ENCODE measurements around the gene TAB2.
A peak's percentile ranks its signal among the peaks of the same experiment; 100 is the strongest.
"Not testable (repeated sequence)": the region's sequence is repeated elsewhere in the genome, so short reads cannot be mapped to it uniquely, and the experiment has no call there.

The TAB2 gene

DNA sequence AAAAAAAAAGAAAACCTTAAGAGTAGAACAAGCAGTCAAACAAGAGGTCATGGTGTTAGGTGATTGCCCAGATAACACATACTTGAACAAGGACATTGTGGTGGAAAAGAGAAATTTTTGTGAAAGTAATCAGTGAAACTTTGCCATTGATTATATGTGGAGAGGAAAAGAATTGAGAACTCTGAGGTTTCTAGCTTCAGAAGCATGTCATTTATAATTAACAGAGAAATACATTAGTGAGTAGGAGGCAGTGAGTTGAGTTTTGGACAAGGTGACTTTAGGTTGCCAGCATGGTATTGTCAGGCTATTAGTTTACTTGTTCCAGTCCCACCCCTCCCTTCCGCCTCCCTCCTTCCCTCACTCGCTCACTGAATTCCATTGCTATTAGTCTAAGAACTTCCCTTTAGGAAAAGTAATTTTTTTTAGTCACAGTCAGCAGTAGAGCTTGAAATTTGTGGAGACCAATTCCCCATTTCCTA lies 17.2 kb downstream of the TAB2 start:
- DNase-seq = no peak

DNA sequence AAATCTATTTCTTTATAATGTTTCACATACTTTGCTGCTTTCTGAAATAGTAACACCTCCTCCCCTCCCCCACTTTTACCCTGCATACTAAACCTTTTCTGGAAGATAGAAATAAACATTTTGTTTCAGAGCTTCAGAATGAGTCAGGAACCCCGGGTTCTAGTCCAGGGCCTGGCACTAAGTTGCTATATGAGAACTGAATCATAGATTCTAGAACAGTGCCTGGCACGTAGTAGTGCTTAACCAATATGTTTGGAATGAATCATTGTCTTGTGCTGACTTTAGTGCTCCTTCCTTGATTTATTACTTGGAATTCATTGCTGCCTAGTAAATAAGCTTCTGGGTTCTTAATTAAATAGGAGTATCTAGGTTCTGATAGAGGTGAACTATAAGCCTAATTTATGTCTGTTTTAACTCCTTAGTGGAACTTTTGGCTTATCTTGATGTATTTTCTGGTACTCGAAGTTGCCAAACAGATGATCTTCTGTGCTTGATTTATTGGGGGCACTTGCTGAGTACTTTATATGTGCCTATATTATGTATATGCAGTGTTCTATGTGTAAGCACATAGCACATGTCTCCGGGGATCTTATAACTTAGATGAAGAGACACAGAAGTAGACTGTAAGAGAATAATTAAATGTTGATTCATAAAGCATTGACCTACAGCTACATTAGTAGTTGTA lies 18.6 kb downstream of the TAB2 start:
- DNase-seq = no peak

DNA sequence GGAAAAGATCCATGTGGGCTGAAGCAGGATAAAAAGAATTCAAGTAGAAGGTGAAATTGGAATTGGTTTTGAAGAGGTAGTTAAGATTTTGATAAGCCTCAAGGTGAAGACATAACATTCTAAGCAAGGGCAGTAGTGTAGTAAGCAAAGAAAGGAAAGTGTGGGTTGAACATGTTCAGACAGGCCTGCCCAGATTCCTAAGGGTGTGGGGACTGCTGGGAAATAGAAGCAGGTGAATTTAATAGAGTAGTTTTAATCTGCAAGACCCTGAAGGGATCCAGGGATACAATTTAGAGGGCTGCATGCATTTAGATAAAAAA lies 19.1 kb downstream of the TAB2 start:
- DNase-seq = no peak

DNA sequence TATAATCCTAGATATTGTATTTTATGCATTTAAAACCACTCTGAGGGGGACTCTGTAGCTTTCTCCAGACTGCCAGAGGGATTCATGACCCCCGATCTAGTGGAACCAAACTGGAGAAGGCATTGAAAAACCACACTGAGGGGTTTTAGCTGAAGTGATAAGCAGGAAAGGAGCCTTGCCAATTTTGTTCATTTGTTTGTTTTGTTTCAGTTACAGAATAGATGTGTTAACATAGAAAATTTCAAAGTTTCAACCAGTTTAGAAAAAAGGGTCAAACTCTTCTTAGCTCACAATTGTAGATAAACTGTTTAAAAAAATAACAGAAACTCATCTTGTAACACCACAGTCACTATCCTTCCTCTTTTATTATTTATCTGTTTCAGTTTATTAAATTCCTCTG lies 19.8 kb downstream of the TAB2 start:
- DNase-seq = no peak

DNA sequence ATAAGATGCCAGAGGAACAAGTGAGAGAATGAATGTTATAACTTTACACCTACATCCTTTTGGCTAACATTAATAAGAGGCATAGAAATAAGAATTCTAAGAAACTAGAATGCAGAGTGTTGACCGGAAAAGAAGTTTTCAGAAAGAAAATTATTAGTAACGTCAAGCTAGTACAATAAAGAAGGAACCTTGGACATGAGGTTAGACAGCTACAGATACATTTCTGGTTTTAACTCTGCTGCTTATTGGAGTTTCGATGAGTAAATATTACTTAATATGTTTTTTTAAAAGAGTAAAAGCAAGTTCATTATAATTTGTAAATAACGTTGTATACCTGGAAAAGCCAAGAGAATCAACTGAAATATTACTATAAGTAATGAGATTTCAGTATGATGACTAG lies 22.7 kb downstream of the TAB2 start:
- no peak for DNase-seq

DNA sequence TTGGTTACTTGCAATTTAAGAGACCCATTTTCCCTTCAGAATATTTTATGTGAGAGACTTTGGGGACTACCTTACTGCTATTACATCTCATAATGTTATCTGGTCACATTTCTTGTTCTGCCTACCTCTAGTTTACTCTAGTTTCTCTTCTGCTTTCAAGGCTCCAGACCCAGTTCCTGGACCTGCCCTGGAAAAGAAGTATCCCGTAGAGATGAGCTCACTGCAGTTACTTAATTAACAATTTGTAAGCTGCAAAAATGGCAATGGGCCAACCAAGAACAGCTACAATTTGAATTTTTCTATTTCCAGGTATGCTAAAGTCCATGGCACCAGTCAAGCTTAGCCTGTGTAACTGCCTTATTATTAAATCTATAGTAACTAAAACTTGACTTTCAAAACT lies 25.0 kb downstream of the TAB2 start:
- DNase-seq = peak; percentile 39

DNA sequence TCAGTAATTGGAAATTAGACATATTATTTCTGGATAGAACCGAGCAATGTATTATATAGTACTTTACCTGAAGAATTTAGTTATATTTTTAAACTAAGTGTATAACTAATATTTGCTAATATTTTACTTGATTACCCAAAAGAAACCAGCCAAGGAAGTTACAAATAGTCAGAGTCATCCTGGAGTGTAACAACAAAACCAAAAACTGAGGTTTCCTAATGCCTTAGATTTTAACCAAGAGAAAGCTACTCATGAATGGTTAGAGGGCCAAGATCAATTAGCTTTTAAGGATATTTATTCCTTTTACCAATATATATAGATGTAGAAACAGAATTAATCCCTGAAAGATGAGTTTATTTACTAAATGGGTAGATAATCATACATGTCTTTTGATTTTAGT lies 26.0 kb downstream of the TAB2 start:
- no peak for DNase-seq

DNA sequence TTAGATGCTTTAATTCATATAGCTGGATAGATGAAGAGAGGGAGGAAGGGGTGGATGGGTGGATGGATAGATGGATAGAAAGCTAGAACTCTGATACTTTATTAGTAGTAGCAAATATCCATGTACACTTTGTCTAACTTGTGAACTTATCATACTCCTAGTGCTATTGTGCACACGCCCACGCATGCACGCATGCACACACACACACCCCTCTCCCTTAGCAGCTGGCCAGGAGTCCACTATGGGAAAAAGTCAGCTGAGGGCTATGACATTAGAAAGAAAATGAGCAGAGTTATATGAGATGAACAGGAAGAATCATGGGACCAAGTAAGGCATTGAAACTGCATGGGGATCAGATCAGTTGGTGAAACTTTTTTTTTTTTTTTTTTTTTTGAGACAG lies 28.6 kb downstream of the TAB2 start:
- DNase-seq = no peak

DNA sequence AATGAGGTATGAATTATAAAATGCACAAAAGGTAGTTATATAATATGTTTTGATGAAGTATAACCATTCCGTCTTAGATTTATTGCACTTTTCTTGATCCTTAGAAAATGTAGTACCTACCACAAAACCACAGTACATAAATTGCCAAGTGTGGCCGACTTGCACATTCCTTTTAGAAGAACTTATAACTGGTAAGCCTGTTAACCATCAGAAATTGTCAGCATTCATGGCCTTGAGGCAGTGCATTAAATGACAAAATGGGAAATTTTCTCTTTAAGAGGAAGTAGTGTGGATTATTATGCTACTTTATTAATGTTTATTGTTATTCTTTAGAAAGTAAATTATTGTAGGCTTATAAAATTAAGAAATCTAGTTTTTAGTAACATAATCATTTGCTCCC lies 29.6 kb downstream of the TAB2 start:
- no peak for DNase-seq

DNA sequence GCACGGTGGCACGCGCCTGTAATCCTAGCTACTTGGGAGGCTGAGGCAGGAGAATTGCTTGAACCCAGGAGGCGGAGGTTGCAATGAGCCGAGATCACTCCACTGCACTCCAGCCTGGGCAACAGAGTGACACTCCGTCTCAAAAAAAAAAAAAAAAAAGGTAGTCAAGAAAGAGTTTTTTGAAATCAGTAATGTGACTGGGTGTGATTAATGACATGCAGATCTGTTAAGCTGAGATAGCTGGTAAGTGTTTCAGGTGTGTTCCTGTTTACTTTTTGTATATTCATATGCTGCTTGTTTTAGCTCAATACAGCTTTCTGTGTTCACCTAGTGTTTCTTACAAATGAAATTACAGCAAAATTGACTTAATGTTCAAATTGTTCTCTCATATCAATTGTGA lies 31.8 kb downstream of the TAB2 start:
- not testable (repeated sequence) for DNase-seq

DNA sequence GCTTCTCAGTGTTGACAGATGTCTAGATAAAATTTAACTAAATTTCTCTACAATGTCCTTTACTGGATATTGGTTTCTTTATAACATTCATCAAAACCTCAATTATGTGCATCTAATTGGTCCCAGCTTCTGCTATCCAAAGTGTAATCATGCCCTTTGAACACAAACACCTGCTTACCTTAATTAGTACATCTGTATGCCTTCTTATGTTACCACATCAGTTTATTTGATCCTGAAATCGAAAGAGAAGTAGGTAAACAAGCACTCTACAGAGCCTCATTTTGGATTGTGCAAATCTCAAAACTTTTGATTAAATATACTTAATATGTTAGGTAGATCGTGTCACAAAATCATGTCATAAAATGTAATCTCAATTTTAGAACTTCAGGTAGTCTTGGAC lies 36.5 kb downstream of the TAB2 start:
- DNase-seq = peak; percentile 7

DNA sequence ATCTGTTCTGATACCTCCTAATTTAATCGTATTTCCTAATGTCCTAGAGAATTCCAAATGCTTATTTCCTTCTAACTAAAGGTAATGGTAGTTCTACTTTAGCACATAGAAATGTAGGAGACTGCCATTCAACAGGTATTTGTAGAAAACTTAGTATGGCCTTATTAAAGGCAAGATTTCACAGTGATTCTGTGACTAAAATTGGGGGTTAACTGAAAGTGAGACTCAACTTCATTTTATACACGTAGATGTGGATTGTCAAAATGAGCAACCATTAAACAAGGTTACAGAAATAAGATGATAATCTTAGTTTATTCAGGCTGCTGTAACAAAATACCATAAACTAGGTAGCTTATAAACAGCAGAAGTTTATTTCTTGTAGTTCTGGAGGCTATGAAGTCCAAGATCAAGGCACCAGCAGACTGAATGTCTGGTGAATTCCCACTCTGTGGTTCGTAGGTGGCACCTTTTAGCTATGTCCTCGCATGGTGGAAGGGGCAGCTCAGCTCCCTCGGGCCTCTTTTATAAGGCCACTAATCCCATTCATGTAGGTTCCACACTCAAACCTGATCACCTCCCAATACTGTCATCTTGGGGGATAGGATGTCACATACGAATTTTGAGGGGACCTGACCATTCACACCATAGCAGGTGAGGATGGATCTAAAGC lies 38.7 kb downstream of the TAB2 start:
- no peak for DNase-seq

DNA sequence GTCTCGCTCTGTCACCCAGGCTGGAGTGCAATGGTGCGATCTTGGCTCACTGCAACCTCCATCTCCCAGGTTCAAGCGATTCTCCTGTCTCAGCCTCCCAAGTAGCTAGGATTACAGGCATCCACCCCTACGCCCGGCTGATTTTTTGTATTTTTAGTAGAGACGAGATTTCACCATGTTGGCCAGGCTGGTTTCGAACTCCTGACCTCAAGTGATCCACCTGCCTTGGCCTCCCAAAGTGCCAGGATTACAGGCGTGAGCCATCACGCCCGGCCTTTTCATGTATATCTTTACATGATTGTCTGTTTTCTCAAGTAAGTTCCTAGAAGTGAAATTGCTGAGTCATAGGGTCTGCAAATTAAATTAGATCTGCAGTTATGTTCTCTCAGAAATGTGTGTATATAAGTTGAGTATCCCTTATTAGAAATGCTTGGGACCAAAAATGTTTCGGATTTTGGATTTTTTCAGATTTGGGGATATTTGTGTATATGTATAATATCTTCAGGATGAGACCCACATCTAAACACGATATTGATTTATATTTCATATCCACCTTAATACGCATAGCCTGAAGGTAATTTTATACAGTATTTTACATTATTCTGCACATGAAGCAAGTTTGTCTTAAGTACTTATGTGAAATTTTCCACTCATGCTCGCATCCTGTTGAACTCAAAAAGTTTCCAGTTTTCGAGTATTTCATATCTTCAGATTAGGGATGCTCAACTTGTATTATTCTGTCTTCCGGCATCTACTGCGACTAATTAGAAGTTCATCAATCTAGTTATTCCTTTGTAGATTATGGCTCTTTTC lies 40.4 kb downstream of the TAB2 start:
- no peak for DNase-seq

DNA sequence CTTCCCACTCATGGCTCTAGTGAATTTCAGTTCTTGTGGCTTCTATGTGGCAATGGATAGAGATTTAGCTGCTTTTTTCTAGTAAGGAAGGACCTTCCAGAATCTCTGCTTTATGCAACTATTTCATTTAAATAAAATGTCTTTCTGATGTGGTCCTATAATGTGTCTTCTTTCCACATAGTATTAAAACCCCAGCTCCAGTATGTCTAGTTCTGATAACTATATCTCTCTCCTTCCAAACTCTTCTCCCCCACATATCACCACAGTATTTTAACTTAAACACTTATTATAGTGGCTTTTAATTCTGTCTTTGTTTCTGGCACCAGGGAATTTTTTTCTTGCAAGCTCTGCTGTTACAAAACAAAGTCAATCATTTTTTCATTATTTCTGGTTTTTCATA lies 41.9 kb downstream of the TAB2 start:
- no peak for DNase-seq

DNA sequence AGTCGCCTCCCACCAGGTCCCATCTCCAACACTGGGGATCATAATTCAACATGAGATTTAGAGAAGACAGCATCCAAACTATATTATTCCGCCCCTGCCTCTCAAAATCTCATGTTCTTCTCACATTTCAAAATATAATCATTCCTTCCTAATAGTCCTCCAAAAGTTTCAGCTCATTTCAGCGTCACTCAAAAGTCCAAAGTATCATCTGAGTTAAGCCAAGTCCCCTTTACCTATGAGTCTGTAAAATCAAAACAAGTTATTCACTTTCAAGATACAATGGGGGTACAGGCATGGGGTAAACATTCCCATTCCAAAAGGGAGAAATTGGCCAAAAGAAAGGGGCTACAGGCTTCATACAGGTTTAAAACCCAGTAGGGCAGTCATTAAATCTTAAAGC lies 43.0 kb downstream of the TAB2 start:
- no peak for DNase-seq

DNA sequence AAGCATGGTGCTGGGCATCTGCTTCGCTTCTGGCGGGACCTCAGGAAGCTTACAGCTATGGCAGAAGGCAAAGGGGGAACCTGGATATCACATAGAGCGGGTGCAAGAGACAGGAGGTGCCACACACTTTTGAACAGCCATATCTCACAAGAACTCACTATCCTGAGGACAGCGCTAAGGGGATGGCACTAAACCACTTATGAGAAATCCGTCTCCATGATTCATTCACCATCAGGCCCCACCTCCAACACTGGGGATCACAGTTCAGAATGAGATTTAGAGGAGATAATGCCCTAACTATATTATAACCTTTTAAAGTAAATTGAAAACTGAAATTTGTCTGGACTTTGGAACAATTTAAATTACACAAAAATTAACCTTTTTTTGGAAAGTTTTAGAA lies 44.8 kb downstream of the TAB2 start:
- DNase-seq = no peak

DNA sequence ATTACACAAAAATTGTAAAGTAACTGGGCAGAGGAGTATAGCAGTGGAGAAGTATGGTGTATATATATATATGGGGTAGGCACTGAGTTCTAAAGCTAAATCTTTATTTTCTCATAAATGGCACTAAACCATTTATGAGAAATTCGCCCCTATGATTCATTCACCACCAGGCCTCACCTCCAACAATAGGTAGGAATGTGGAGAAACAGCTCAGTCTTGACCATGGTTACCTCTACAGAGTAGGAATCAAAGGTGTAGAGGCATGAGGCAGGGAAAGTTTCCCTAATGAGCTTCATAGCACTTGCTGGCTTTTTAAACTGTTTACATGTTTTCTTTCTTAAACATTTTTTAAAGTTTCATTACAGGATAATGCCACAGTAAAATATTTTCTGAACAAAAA lies 45.6 kb downstream of the TAB2 start:
- no peak for DNase-seq

DNA sequence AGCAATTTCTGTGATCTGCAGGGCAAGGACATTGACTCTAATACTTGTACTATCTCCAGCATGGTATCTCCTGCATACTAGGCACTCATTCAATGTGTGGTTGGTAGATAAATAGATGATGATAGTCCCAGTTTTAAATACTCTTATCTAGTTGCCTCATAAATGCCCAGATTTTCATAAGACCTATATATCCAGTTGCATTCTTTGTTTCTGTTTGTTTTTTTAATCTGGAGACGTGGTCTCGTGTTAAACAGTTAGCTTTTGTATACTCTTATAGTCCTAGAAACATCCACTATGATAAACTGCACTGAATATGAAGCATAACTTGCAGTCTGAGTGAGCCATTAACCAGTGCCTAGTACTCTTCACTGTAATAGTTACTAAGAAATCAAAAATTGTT lies 47.0 kb downstream of the TAB2 start:
- DNase-seq = no peak

DNA sequence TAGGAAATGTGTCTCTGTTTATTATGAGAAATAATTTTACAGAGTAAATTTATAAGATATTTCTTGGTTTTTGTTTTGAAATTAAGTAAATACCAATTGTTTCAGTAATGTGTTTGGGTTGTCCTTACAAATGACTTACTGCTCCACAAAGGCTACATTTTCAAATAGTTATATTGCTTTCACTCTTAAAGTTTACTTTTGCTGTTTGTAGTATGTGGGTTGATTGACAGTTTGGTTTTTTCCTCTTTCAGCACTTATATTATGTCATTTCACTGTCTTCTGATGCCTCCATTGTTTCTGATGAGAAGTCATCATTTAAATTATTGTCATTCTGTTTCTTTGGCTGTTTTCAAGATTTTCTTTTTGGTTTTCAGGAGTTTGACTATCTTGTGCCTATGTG lies 47.7 kb downstream of the TAB2 start:
- no peak for DNase-seq

DNA sequence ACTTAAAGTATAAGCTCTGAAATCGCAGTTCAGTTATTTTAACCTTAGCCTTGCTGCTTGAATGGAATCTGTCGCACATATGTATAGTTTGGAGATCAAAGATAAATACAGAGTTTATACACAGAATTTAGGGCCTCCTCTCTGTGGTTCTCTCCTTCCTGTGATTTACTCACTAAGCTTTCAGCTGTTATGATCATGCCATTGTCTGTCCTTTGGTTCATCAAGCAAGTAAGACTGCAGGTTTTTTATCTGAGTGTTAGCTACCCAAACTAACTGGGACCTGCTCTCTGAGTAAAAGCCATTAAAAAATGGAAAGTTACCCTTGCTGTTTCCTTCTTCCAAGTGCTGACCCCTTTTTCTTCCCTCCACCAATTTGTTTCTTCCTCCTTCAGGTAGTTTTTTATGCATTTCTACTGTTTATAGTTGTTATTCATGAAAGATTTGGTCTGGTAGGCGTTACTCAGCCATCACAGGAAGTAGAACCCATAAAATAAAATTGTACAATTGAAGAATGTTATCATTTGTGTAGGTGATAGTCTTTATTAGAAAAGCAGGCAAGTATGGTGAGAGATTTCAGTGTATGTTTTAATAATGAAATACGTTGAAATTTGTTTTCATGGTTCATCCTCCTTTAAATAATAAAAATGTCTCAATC lies 48.9 kb downstream of the TAB2 start:
- DNase-seq = no peak

DNA sequence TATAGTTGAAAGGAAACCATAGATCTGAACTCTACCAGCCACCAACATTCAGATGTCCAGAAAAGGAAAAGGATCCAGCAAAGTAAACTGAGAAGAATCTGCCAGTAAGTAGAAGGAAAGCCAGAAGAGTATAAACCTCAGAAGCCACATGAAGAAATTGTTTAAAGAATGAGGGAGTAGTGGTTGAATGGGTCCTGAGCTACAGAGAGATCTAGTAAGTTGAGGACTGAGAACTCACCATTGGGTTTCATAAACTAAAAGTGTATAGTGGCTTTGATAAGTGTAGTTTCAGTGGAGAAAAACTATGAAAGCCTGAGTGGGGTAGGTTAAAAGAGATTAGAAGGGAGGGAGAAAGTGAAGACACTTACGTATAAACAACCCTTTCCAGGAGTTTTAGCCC lies 50.6 kb downstream of the TAB2 start:
- DNase-seq = no peak

DNA sequence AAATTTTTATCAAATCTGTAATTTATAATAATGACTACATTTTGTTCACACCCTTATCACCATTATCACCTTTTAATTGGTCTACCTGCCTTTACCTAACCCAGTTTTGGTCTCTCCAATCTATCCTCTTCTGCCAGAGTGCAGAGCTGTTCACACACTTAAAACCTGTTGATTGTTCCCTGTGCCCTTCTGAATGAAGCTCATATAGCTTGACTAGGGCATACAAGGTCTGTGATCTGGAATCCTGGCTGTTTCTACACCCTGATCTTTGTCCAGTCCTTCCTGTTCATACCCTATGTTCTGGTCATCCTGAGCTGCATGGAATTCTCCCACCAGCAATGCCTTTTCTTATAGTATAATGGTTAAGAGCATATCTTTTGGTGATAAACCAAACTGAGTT lies 53.6 kb downstream of the TAB2 start:
- no peak for DNase-seq

DNA sequence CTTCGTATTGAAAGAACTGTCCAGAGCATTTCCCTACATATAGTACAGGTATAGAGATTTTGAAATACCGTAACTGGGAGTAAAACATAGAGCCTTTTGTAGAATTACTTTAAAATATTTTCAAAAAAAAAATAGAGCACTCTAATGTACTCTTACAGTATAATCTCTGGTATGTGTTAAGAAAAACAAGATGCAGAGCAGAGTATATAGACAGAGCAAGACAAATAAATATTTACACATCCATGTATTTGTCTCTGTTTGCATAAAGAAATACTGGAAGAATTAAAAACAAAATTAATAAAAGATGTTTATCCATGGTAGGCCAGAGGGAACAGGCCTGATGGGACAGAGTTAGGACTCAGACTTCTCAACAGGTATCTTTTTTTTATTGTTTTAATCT lies 54.5 kb downstream of the TAB2 start:
- DNase-seq = no peak

DNA sequence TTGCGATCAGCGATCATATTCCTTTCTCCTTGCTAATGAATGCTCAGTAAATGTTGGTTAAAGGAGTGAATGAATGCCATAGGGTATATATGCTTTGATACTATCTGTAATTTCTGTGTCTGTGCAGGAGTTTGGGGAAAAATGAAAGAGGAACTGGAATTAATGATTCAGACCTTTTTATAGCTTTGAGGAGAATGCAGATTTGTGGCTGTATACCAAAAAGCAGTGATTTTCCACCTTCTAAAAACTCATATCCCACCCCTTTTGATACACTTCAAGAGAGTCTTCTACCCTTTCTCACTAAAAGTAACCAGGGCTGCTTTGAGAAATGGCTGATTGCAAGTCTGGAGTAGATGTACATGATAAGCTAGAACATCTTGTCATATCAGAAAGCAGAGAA lies 56.0 kb downstream of the TAB2 start:
- no peak for DNase-seq
